Keratinocyte (primary cell): ENCODE measurements around the gene RIN3. TPM values are rescaled to one million over a fixed set of nuclear protein-coding genes. Genes with fewer than 3 reads are reported as not detected.

Experiments
- DNase-seq: peaks from one replicate; pipeline ENCODE4 v3.0.0-alpha.2; 2011; ENCODE audit warnings: low read depth, missing footprints, low spot score
- FAIRE-seq: peaks from 2 replicates; lab custom pipeline; 2011; peaks lifted over from hg19 to GRCh38; lab: Jason Lieb, UNC
- H2AFZ ChIP-seq: 2 replicates; pipeline ENCODE4 v1.6.0; 2012; ENCODE audit warnings: low read length, control low read depth, inconsistent platforms; ENCODE audit not compliant: control insufficient read depth
- H3K27ac ChIP-seq: 2 replicates; pipeline ENCODE4 v1.5.1; 2011; ENCODE audit warnings: low read length; ENCODE audit not compliant: control insufficient read depth, insufficient read depth
- H3K27me3 ChIP-seq: 3 replicates; pipeline ENCODE4 v1.6.0; 2011; ENCODE audit warnings: low read length; ENCODE audit not compliant: control insufficient read depth, insufficient read depth; ENCODE audit errors: extremely low read depth
- H3K36me3 ChIP-seq, 2 experiments: 2 replicates in 1 of 2; 3 replicates in 1 of 2; pipeline ENCODE4 v1.5.1; 2011; ENCODE audit warnings: low read length in 2 of 2, mild to moderate bottlenecking in 1 of 2; ENCODE audit not compliant: control insufficient read depth in 2 of 2, insufficient read depth in 2 of 2; ENCODE audit errors: extremely low read depth in 1 of 2
- H3K4me1 ChIP-seq: 3 replicates; pipeline ENCODE4 v1.5.1; 2011; ENCODE audit warnings: low read length; ENCODE audit not compliant: control insufficient read depth, insufficient read depth; ENCODE audit errors: extremely low read depth
- H3K4me2 ChIP-seq: 3 replicates; pipeline ENCODE4 v1.6.0; 2011; ENCODE audit warnings: low read depth, low read length; ENCODE audit not compliant: control insufficient read depth, insufficient read depth; ENCODE audit errors: extremely low read depth
- H3K4me3 ChIP-seq, 3 experiments: fragments of 200-600 bp in 1 of 3; sonication (generic) in 1 of 3; 2 replicates in 2 of 3; 3 replicates in 1 of 3; pipeline ENCODE4 v1.5.1; 2011 to 2016; ENCODE audit warnings: low read length in 3 of 3, mild to moderate bottlenecking in 3 of 3, control low read depth in 2 of 3, inconsistent platforms in 1 of 3, low read depth in 1 of 3, mixed read lengths in 1 of 3, mixed run types in 1 of 3, moderate library complexity in 1 of 3; ENCODE audit not compliant: control insufficient read depth in 2 of 3, insufficient read depth in 2 of 3; ENCODE audit errors: extremely low read depth in 1 of 3
- H3K79me2 ChIP-seq: 2 replicates; pipeline ENCODE4 v1.6.0; 2012; ENCODE audit warnings: low read length; ENCODE audit not compliant: control insufficient read depth, insufficient read depth
- H3K9ac ChIP-seq: 3 replicates; pipeline ENCODE4 v1.6.0; 2011; ENCODE audit warnings: low read length; ENCODE audit not compliant: control insufficient read depth, insufficient read depth; ENCODE audit errors: extremely low read depth
- H3K9me1 ChIP-seq: 3 replicates; pipeline ENCODE4 v1.6.0; 2011; ENCODE audit warnings: low read length; ENCODE audit not compliant: control insufficient read depth, insufficient read depth; ENCODE audit errors: extremely low read depth
- H3K9me3 ChIP-seq: 2 replicates; pipeline ENCODE4 v1.5.1; 2012; ENCODE audit warnings: low read depth, low read length; ENCODE audit not compliant: control insufficient read depth
- H4K20me1 ChIP-seq: 3 replicates; pipeline ENCODE4 v1.6.0; 2011; ENCODE audit warnings: low read length; ENCODE audit not compliant: control insufficient read depth, insufficient read depth; ENCODE audit errors: extremely low read depth
- EZH2 ChIP-seq: IDR thresholded peaks from one replicate; pipeline ENCODE4 v1.6.1; 2012; ENCODE audit warnings: inconsistent platforms, mild to moderate bottlenecking, low read length, moderate library complexity
- dilution Hi-C: fragments of 300-500 bp; cut with MboI; formaldehyde crosslinking; loops from one replicate; pipeline ENCODE4 v1.7.0; 2020; ENCODE audit warnings: low sequenced_read_pairs; ENCODE audit not compliant: extremely low pct_ligation_motif_present
- polyA plus RNA-seq, 5 experiments: library from polyadenylated mRNA; depleted of rRNA in 3 of 5; stranded (reverse) in 3 of 5; stranded (forward) in 1 of 5; unstranded in 1 of 5; fragments of >200 nt; gene quantifications; 1 replicate in 1 of 5; 2 replicates in 3 of 5; 3 replicates in 1 of 5; pipeline versions ENCODE4 v1.2.1 to v1.2.3, GENCODE V29; 2011 to 2012; ENCODE audit warnings: missing spikeins in 2 of 5, low read depth in 1 of 5, low replicate concordance in 1 of 5
- TF ChIP-seq, protein P1 (sequence below), 3 experiments: IDR thresholded peaks in 1 of 3; conservative IDR thresholded peaks in 1 of 3; optimal IDR thresholded peaks in 1 of 3; 2 replicates in 2 of 3; 3 replicates in 1 of 3; pipeline versions ENCODE3 to v1.5.1; 2011; ENCODE audit warnings: low read length in 3 of 3, mild to moderate bottlenecking in 3 of 3, moderate library complexity in 2 of 3, control low read depth in 1 of 3, inconsistent platforms in 1 of 3; ENCODE audit not compliant: insufficient read depth in 2 of 3; ENCODE audit errors: extremely low read depth in 1 of 3

RIN3 gene
- polyA plus RNA-seq, 1 donor (not counting 4 experiments of a cell fraction or from before 2014, with no cell fraction given), result 1.2 TPM

DNA sequence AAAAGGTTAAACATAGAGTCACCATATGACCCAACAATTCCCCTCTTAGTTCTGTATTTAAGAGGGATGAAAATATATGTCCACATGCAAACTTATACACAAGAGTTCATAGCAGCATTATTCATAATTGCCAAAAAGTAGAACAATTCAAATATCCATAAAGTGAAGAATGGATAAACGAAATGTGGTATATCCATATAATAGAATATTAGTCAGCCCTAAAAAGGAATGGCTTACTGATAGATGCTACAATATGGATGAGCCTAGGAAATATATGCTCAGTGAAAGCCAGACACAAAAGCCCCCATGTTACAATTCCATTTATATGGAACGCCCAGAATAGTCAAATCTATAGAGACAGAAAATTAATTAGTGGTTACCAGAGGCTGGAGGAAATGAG, 44.1 kb upstream of the RIN3 start:
- Histone ChIP-seq H3K79me2 (no peaks in the 10 kb centered on the region), H3K27me3 (no peaks in the 10 kb centered on the region), H2AFZ (no peak overlapping the region), H3K4me1 (peaks cover 41% of the 10 kb centered on the region), H3K9me3 (peaks cover 7% of the 10 kb centered on the region), H3K9ac (no peak overlapping the region), H3K4me2 (no peak overlapping the region), H3K36me3 (no peaks in the 10 kb centered on the region), H3K27ac (peak overlapping the region; percentile 51), H3K4me3 (no peak overlapping the region), H4K20me1 (no peaks in the 10 kb centered on the region), H3K9me1 (no peaks in the 10 kb centered on the region)
- FAIRE-seq (no peak), DNase-seq (no peak)
- TF ChIP-seq EZH2, result no peak
- dilution Hi-C loops, result no loop called here

DNA sequence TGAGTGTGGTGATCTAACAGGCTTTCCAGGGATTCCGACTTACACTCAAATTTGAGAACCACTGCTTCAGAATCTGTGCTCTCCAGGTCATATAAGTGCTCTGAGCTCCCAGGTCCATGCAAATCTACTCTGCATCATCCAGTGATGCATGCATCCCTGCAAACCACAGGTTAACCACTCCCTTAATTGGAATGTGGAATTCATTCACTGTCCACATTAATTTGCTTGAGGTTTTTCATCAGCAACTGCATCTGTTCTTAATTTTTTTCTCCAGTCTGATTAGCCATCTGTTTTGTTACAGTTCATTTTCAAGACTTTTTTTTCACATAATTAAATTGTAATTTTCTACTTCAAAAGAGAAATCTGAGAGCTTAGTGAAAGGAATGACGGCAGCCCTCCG, 43.4 kb upstream of the RIN3 start:
- H3K27ac ChIP-seq, result peak overlapping the region; percentile 51
- no peak overlapping the region for H3K9ac ChIP-seq

More for the DNA sequence above, 43.4 kb upstream of the RIN3 start:
- Histone ChIP-seq H3K4me3 (no peak overlapping the region), H4K20me1 (no peaks in the 10 kb centered on the region), H3K4me2 (peak overlapping the region; percentile 43), H3K27me3 (no peaks in the 10 kb centered on the region), H3K4me1 (peaks cover 41% of the 10 kb centered on the region), H2AFZ (no peak overlapping the region), H3K9me1 (no peaks in the 10 kb centered on the region), H3K36me3 (no peaks in the 10 kb centered on the region), H3K9me3 (peaks cover 7% of the 10 kb centered on the region), H3K79me2 (no peaks in the 10 kb centered on the region)
- dilution Hi-C loops, result no loop called here
- peak; percentile 72 for DNase-seq
- peak; percentile 95 for FAIRE-seq
- TF ChIP-seq, protein P1, sequence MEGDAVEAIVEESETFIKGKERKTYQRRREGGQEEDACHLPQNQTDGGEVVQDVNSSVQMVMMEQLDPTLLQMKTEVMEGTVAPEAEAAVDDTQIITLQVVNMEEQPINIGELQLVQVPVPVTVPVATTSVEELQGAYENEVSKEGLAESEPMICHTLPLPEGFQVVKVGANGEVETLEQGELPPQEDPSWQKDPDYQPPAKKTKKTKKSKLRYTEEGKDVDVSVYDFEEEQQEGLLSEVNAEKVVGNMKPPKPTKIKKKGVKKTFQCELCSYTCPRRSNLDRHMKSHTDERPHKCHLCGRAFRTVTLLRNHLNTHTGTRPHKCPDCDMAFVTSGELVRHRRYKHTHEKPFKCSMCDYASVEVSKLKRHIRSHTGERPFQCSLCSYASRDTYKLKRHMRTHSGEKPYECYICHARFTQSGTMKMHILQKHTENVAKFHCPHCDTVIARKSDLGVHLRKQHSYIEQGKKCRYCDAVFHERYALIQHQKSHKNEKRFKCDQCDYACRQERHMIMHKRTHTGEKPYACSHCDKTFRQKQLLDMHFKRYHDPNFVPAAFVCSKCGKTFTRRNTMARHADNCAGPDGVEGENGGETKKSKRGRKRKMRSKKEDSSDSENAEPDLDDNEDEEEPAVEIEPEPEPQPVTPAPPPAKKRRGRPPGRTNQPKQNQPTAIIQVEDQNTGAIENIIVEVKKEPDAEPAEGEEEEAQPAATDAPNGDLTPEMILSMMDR (optimal IDR thresholded peaks at IDR 0.05 in 1 of 3, IDR thresholded peaks at IDR 0.05 in 1 of 3, conservative IDR thresholded peaks at IDR 0.05 in 1 of 3; ENCODE audit: extremely low read depth in 1 of 3, insufficient read depth in 2 of 3, low read length in 3 of 3), result no peak
- TF ChIP-seq EZH2, result no peak
